ENCODE measurements around the gene CDK5RAP2.

Gene CDK5RAP2

GRCh38 chr9:120361551-120361950 is 218.4 kb downstream of the CDK5RAP2 start:
- H3K14ac ChIP-seq (ENCODE audit: low read length), result no peak overlapping the region
- no peak overlapping the region for H2AFZ ChIP-seq (ENCODE audit: insufficient read depth, low read length, poor library complexity)
- H2BK120ac ChIP-seq (ENCODE audit: insufficient read depth, low read length, poor library complexity), result no peak overlapping the region
- no peak overlapping the region for H3K18ac ChIP-seq (ENCODE audit: low read length)
- no peaks in the 10 kb centered on the region for H3K27me3 ChIP-seq (ENCODE audit: insufficient read depth, low read length)
- peaks cover 9 to 14% of the 10 kb centered on the region in 2 experiments for H3K4me1 ChIP-seq (ENCODE audit: control insufficient read depth in 1 of 2, insufficient read depth in 2 of 2, low read length in 2 of 2)
- no peak overlapping the region for H3K4ac ChIP-seq (ENCODE audit: low read depth, low read length)
- H3K79me2 ChIP-seq (ENCODE audit: control insufficient read depth, insufficient read depth, low read length, poor library complexity), result no peaks in the 10 kb centered on the region
- no peak overlapping the region for H3K23ac ChIP-seq (ENCODE audit: low read length)
- H4K8ac ChIP-seq (ENCODE audit: low read depth, low read length), result no peak overlapping the region
- no peak for DNase-seq
- no peak overlapping the region for H2AK5ac ChIP-seq (ENCODE audit: low read length)
- WGBS (ENCODE audit: extremely low coverage, insufficient coverage, insufficient read length), result 100% methylated on average over 2 of the region's 4 CpGs
- H2BK5ac ChIP-seq (ENCODE audit: low read depth, low read length, poor library complexity), result no peak overlapping the region
- no peaks in the 10 kb centered on the region for H3K79me1 ChIP-seq (ENCODE audit: low read length)
- no peak overlapping the region for H2BK12ac ChIP-seq (ENCODE audit: low read length)
- H3K4me3 ChIP-seq (ENCODE audit: low read depth, low read length), result no peak overlapping the region
- H4K91ac ChIP-seq (ENCODE audit: low read depth, low read length), result no peak overlapping the region
- no peak overlapping the region for H3K9ac ChIP-seq (ENCODE audit: low read length)
- H3K4me2 ChIP-seq (ENCODE audit: low read length), result no peak overlapping the region
- H4K12ac ChIP-seq (ENCODE audit: low read depth, low read length), result no peak overlapping the region
- no peaks in the 10 kb centered on the region for H3K36me3 ChIP-seq (ENCODE audit: control insufficient read depth in 1 of 2, insufficient read depth in 2 of 2, low read length in 2 of 2)
- H3K27ac ChIP-seq (ENCODE audit: low read depth, low read length), result no peak overlapping the region
- H3K9me3 ChIP-seq (ENCODE audit: insufficient read depth, low read depth, low read length), result no peaks in the 10 kb centered on the region

GRCh38 chr9:120360510-120360909 is 219.5 kb downstream of the CDK5RAP2 start:
- WGBS (ENCODE audit: extremely low coverage, insufficient coverage, insufficient read length), result no CpG with 5 or more reads among the region's 4 CpGs
- Histone ChIP-seq H3K36me3 (ENCODE audit: control insufficient read depth in 1 of 2, insufficient read depth in 2 of 2, low read length in 2 of 2) (no peaks in the 10 kb centered on the region), H3K23ac (ENCODE audit: low read length) (no peak overlapping the region), H2BK5ac (ENCODE audit: low read depth, low read length, poor library complexity) (no peak overlapping the region), H3K4me1 (ENCODE audit: control insufficient read depth in 1 of 2, insufficient read depth in 2 of 2, low read length in 2 of 2) (peaks cover 4 to 8% of the 10 kb centered on the region in 2 experiments), H3K9ac (ENCODE audit: low read length) (no peak overlapping the region), H3K14ac (ENCODE audit: low read length) (no peak overlapping the region), H3K9me3 (ENCODE audit: insufficient read depth, low read depth, low read length) (no peaks in the 10 kb centered on the region), H4K91ac (ENCODE audit: low read depth, low read length) (no peak overlapping the region), H3K79me1 (ENCODE audit: low read length) (no peaks in the 10 kb centered on the region), H3K4me2 (ENCODE audit: low read length) (no peak overlapping the region), H3K27me3 (ENCODE audit: insufficient read depth, low read length) (no peaks in the 10 kb centered on the region), H3K18ac (ENCODE audit: low read length) (no peak overlapping the region), H2AK5ac (ENCODE audit: low read length) (no peak overlapping the region), H3K79me2 (ENCODE audit: control insufficient read depth, insufficient read depth, low read length, poor library complexity) (no peaks in the 10 kb centered on the region), H3K27ac (ENCODE audit: low read depth, low read length) (no peak overlapping the region), H2AFZ (ENCODE audit: insufficient read depth, low read length, poor library complexity) (no peak overlapping the region), H4K8ac (ENCODE audit: low read depth, low read length) (no peak overlapping the region), H3K4me3 (ENCODE audit: low read depth, low read length) (no peak overlapping the region), H2BK12ac (ENCODE audit: low read length) (no peak overlapping the region), H4K12ac (ENCODE audit: low read depth, low read length) (no peak overlapping the region), H3K4ac (ENCODE audit: low read depth, low read length) (no peak overlapping the region), H2BK120ac (ENCODE audit: insufficient read depth, low read length, poor library complexity) (no peak overlapping the region)
- no peak for DNase-seq

GRCh38 chr9:120360046-120360445 is 219.9 kb downstream of the CDK5RAP2 start:
- H3K79me1 ChIP-seq (ENCODE audit: low read length), result no peaks in the 10 kb centered on the region

GRCh38 chr9:120358877-120359276 is 221.1 kb downstream of the CDK5RAP2 start:
- Histone ChIP-seq H4K8ac (ENCODE audit: low read depth, low read length) (no peak overlapping the region), H3K79me2 (ENCODE audit: control insufficient read depth, insufficient read depth, low read length, poor library complexity) (no peaks in the 10 kb centered on the region), H3K4me1 (ENCODE audit: control insufficient read depth in 1 of 2, insufficient read depth in 2 of 2, low read length in 2 of 2) (peaks cover 4 to 8% of the 10 kb centered on the region in 2 experiments), H3K4ac (ENCODE audit: low read depth, low read length) (no peak overlapping the region), H3K79me1 (ENCODE audit: low read length) (no peaks in the 10 kb centered on the region), H2BK5ac (ENCODE audit: low read depth, low read length, poor library complexity) (no peak overlapping the region), H3K9ac (ENCODE audit: low read length) (no peak overlapping the region), H3K27me3 (ENCODE audit: insufficient read depth, low read length) (no peaks in the 10 kb centered on the region), H3K27ac (ENCODE audit: low read depth, low read length) (no peak overlapping the region), H3K9me3 (ENCODE audit: insufficient read depth, low read depth, low read length) (no peaks in the 10 kb centered on the region), H2BK120ac (ENCODE audit: insufficient read depth, low read length, poor library complexity) (no peak overlapping the region), H3K4me2 (ENCODE audit: low read length) (no peak overlapping the region), H2AK5ac (ENCODE audit: low read length) (no peak overlapping the region), H3K23ac (ENCODE audit: low read length) (no peak overlapping the region), H2AFZ (ENCODE audit: insufficient read depth, low read length, poor library complexity) (no peak overlapping the region), H3K36me3 (ENCODE audit: control insufficient read depth in 1 of 2, insufficient read depth in 2 of 2, low read length in 2 of 2) (no peaks in the 10 kb centered on the region), H4K91ac (ENCODE audit: low read depth, low read length) (no peak overlapping the region), H3K18ac (ENCODE audit: low read length) (no peak overlapping the region), H2BK12ac (ENCODE audit: low read length) (no peak overlapping the region), H3K14ac (ENCODE audit: low read length) (no peak overlapping the region), H3K4me3 (ENCODE audit: low read depth, low read length) (no peak overlapping the region), H4K12ac (ENCODE audit: low read depth, low read length) (no peak overlapping the region)
- no CpG with 5 or more reads among the region's 7 CpGs for WGBS (ENCODE audit: extremely low coverage, insufficient coverage, insufficient read length)
- DNase-seq, result no peak

More at GRCh38 chr9:120360046-120360445, 219.9 kb downstream of the CDK5RAP2 start:
- Histone ChIP-seq H2BK12ac (ENCODE audit: low read length) (no peak overlapping the region), H3K27me3 (ENCODE audit: insufficient read depth, low read length) (no peaks in the 10 kb centered on the region), H3K4ac (ENCODE audit: low read depth, low read length) (no peak overlapping the region), H3K36me3 (ENCODE audit: control insufficient read depth in 1 of 2, insufficient read depth in 2 of 2, low read length in 2 of 2) (no peaks in the 10 kb centered on the region), H3K4me1 (ENCODE audit: control insufficient read depth in 1 of 2, insufficient read depth in 2 of 2, low read length in 2 of 2) (peaks cover 4 to 8% of the 10 kb centered on the region in 2 experiments), H3K4me2 (ENCODE audit: low read length) (no peak overlapping the region), H2AK5ac (ENCODE audit: low read length) (no peak overlapping the region), H3K9ac (ENCODE audit: low read length) (no peak overlapping the region), H4K8ac (ENCODE audit: low read depth, low read length) (no peak overlapping the region), H3K14ac (ENCODE audit: low read length) (no peak overlapping the region), H3K18ac (ENCODE audit: low read length) (no peak overlapping the region), H3K27ac (ENCODE audit: low read depth, low read length) (no peak overlapping the region), H3K23ac (ENCODE audit: low read length) (no peak overlapping the region), H2AFZ (ENCODE audit: insufficient read depth, low read length, poor library complexity) (no peak overlapping the region), H2BK120ac (ENCODE audit: insufficient read depth, low read length, poor library complexity) (no peak overlapping the region), H2BK5ac (ENCODE audit: low read depth, low read length, poor library complexity) (no peak overlapping the region), H3K4me3 (ENCODE audit: low read depth, low read length) (no peak overlapping the region), H4K91ac (ENCODE audit: low read depth, low read length) (no peak overlapping the region), H3K9me3 (ENCODE audit: insufficient read depth, low read depth, low read length) (no peaks in the 10 kb centered on the region), H4K12ac (ENCODE audit: low read depth, low read length) (no peak overlapping the region), H3K79me2 (ENCODE audit: control insufficient read depth, insufficient read depth, low read length, poor library complexity) (no peaks in the 10 kb centered on the region)
- no CpG with 5 or more reads among the region's 4 CpGs for WGBS (ENCODE audit: extremely low coverage, insufficient coverage, insufficient read length)
- DNase-seq, result no peak
